Measurements from ENCODE around the gene TMEM61.

DNA sequence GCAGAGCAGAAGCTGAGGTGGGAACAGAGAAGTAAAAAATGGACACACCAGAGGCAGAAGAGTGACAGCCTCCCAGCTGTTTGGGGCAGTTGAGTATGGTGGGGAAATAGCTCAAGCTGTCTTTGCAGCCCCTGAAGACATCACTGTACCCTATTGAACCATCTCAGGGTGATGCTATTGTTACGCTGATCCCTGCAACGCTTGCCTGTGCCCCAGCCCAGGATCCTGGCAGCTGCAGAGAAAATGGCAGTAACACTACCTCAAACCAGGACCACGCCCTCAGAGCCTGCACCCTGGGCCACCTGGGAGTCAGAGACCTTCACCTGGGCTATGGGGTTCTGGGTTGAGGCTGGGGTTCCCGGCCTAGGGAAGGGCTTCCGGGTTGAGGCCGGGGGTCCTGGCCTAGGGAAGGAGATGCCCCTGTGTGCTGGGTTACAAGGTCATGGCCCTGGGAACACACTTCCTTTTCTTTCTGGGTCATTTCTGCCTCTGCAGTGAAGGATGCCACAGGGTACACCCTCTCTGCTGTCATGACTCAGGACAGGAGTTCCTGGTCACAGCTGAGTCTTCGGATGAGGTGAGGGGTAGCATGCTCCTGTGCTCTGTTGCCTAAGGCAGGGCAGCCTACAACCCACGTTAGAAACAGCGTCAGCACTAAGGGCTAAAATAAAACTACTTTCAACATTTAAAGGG, 29.9 kb downstream of the TMEM61 start:
- TF ChIP-seq GATA2 (IDR thresholded peaks at IDR 0.05; ENCODE audit: low read depth, low read length) (no peak), GATA3 (IDR thresholded peaks at IDR 0.05; ENCODE audit: low read depth, low read length) (no peak)

All from SH-SY5Y (cell line).